Activated naive CD4-positive, alpha-beta T cell treated with anti-CD3 and anti-CD28 coated beads, Interleukin-2, amount 50 U/mL, for 72 hours (primary cell): Measurements from ENCODE around the gene CHRDL2. TPM values are rescaled to one million over a fixed set of nuclear protein-coding genes. Genes with fewer than 3 reads are reported as not detected.
A peak's percentile ranks its signal among the peaks of the same experiment; 100 is the strongest.

Experiments used
- ATAC-seq, 2 donors: fragments of 150-1000 bp; cut with Tn5 transposase; 2 replicates each; pipeline ENCODE4 v1.10.0; 2021; ENCODE audit warnings: mild to moderate bottlenecking in 2 of 2, moderate library complexity in 2 of 2
- DNase-seq, 2 donors: peaks; one replicate each; pipeline ENCODE4 v3.0.0; 2021 to 2022; ENCODE audit warnings: low spot score in 2 of 2
- H3K27ac Mint-ChIP-seq, 2 donors: one replicate each; pipeline ENCODE4 v1.8.0; 2022; ENCODE audit warnings: mild to moderate bottlenecking in 2 of 2, mixed read lengths in 2 of 2
- H3K36me3 Mint-ChIP-seq, 2 donors: one replicate each; pipeline ENCODE4 v1.8.0; 2022; ENCODE audit warnings: mixed read lengths in 2 of 2
- H3K9me3 Mint-ChIP-seq, 2 donors: one replicate each; pipeline ENCODE4 v1.8.0; 2022; ENCODE audit warnings: mixed read lengths in 2 of 2
- total RNA-seq, 2 donors: library from RNA; stranded (reverse); gene quantifications; one replicate each; pipeline ENCODE4 v1.2.3, GENCODE V29; 2022

Gene CHRDL2
- total RNA-seq, 2 donors from 2014 or later: not detected

- ATAC-seq (peak in 1 of 2 donors; percentile 34), DNase-seq (no peak)
- H3K9me3 Mint-ChIP-seq: no peaks in the 10 kb centered on the region
- H3K36me3 Mint-ChIP-seq: no peaks in the 10 kb centered on the region
- H3K27ac Mint-ChIP-seq: no peak overlapping the region
Observed at GRCh38 chr11:74683279-74683871, 47.9 kb downstream of the CHRDL2 start.

- no peaks in the 10 kb centered on the region for H3K36me3 Mint-ChIP-seq
- no peak overlapping the region for H3K27ac Mint-ChIP-seq
- H3K9me3 Mint-ChIP-seq: no peaks in the 10 kb centered on the region
Observed at GRCh38 chr11:74682731-74683278, 48.4 kb downstream of the CHRDL2 start.

GRCh38 chr11:74681686-74682651 lies 49.3 kb downstream of the CHRDL2 start:
- Mint-ChIP-seq H3K27ac (no peak overlapping the region), H3K36me3 (no peaks in the 10 kb centered on the region), H3K9me3 (no peaks in the 10 kb centered on the region)
- ATAC-seq (no peak), DNase-seq (peak in 1 of 2 donors; percentile 1)

More at GRCh38 chr11:74682731-74683278, 48.4 kb downstream of the CHRDL2 start:
- ATAC-seq: no peak
- DNase-seq: no peak

GRCh38 chr11:74680703-74681531 lies 50.3 kb downstream of the CHRDL2 start:
- Mint-ChIP-seq H3K36me3 (no peaks in the 10 kb centered on the region), H3K27ac (no peak overlapping the region), H3K9me3 (no peaks in the 10 kb centered on the region)
- DNase-seq: peak in 1 of 2 donors; percentile 52
- ATAC-seq: no peak

- Mint-ChIP-seq H3K36me3 (no peaks in the 10 kb centered on the region), H3K27ac (peak overlapping the region in 1 of 2 donors; percentile 1), H3K9me3 (no peaks in the 10 kb centered on the region)
- peak in 1 of 2 donors; percentile 28 for DNase-seq
- ATAC-seq: no peak
Observed at GRCh38 chr11:74680035-74680671, 51.1 kb downstream of the CHRDL2 start.

- H3K9me3 Mint-ChIP-seq: no peaks in the 10 kb centered on the region
- ATAC-seq (no peak), DNase-seq (peak in 1 of 2 donors; percentile 25)
- H3K27ac Mint-ChIP-seq: no peak overlapping the region
- no peaks in the 10 kb centered on the region for H3K36me3 Mint-ChIP-seq
Observed at GRCh38 chr11:74679513-74679865, 51.7 kb downstream of the CHRDL2 start.

- DNase-seq (no peak), ATAC-seq (no peak)
- no peak overlapping the region for H3K27ac Mint-ChIP-seq
- no peaks in the 10 kb centered on the region for H3K36me3 Mint-ChIP-seq
- H3K9me3 Mint-ChIP-seq: no peaks in the 10 kb centered on the region
Observed at GRCh38 chr11:74678591-74679512, 52.4 kb downstream of the CHRDL2 start.

GRCh38 chr11:74678041-74678440 lies 53.2 kb downstream of the CHRDL2 start:
- ATAC-seq: no peak
- H3K27ac Mint-ChIP-seq: no peak overlapping the region
- no peak for DNase-seq
- no peaks in the 10 kb centered on the region for H3K36me3 Mint-ChIP-seq
- H3K9me3 Mint-ChIP-seq: no peaks in the 10 kb centered on the region

- Mint-ChIP-seq H3K27ac (no peak overlapping the region), H3K9me3 (no peaks in the 10 kb centered on the region), H3K36me3 (no peaks in the 10 kb centered on the region)
- peak in 1 of 2 donors; percentile 14 for DNase-seq
- ATAC-seq: no peak
Observed at GRCh38 chr11:74677131-74677530, 54.1 kb downstream of the CHRDL2 start.

GRCh38 chr11:74676596-74676995 lies 54.6 kb downstream of the CHRDL2 start:
- peak in 1 of 2 donors; percentile 20 for DNase-seq
- Mint-ChIP-seq H3K27ac (peak overlapping the region in 1 of 2 donors; percentile 40), H3K9me3 (no peaks in the 10 kb centered on the region), H3K36me3 (no peaks in the 10 kb centered on the region)
- no peak for ATAC-seq

GRCh38 chr11:74675761-74676160 lies 55.5 kb downstream of the CHRDL2 start:
- Mint-ChIP-seq H3K9me3 (no peaks in the 10 kb centered on the region), H3K27ac (no peak overlapping the region)
- DNase-seq: no peak

GRCh38 chr11:74673693-74674360 lies 57.4 kb downstream of the CHRDL2 start:
- no peak overlapping the region for H3K27ac Mint-ChIP-seq
- H3K9me3 Mint-ChIP-seq: no peaks in the 10 kb centered on the region
- ATAC-seq (no peak), DNase-seq (peak in 1 of 2 donors; percentile 11)
- H3K36me3 Mint-ChIP-seq: no peaks in the 10 kb centered on the region

More at GRCh38 chr11:74675761-74676160, 55.5 kb downstream of the CHRDL2 start:
- ATAC-seq: no peak
- H3K36me3 Mint-ChIP-seq: no peaks in the 10 kb centered on the region

- H3K27ac Mint-ChIP-seq: no peak overlapping the region
- no peak for ATAC-seq
- H3K36me3 Mint-ChIP-seq: no peaks in the 10 kb centered on the region
- H3K9me3 Mint-ChIP-seq: no peaks in the 10 kb centered on the region
- peak in 1 of 2 donors; percentile 21 for DNase-seq
Observed at GRCh38 chr11:74672956-74673692, 58.1 kb downstream of the CHRDL2 start.

- Mint-ChIP-seq H3K9me3 (no peaks in the 10 kb centered on the region), H3K27ac (no peak overlapping the region), H3K36me3 (no peaks in the 10 kb centered on the region)
- no peak for ATAC-seq
- peak in 1 of 2 donors; percentile 41 for DNase-seq
Observed at GRCh38 chr11:74672332-74672955, 58.8 kb downstream of the CHRDL2 start.
